Kidney glomerular epithelial cell (primary cell): ENCODE results near the gene SHH.
"Not testable (repeated sequence)": the region's sequence is repeated elsewhere in the genome, so short reads cannot be mapped to it uniquely, and the experiment has no call there.

ENCODE experiments used
- DNase-seq: peaks from one replicate; lab custom pipeline; 2025; lab: John Stamatoyannopoulos, UW

Gene SHH

GRCh38 chr7:155842496-155843265 is 30.4 kb upstream of the SHH start:
- DNase-seq: no peak

- no peak for DNase-seq
These were observed 28.6 kb upstream of the SHH start for GRCh38 chr7:155840909-155841308.

- no peak for DNase-seq
These were observed 28.1 kb upstream of the SHH start for GRCh38 chr7:155840262-155840885.

GRCh38 chr7:155839461-155839860 is 27.2 kb upstream of the SHH start:
- no peak for DNase-seq

GRCh38 chr7:155838312-155838711 is 26.0 kb upstream of the SHH start:
- DNase-seq: not testable (repeated sequence)

GRCh38 chr7:155837126-155837479 is 24.8 kb upstream of the SHH start:
- DNase-seq: no peak

GRCh38 chr7:155836216-155837125 is 24.2 kb upstream of the SHH start:
- DNase-seq: no peak

- no peak for DNase-seq
These were observed 23.4 kb upstream of the SHH start for GRCh38 chr7:155835446-155836215.

GRCh38 chr7:155834486-155835048 is 22.3 kb upstream of the SHH start:
- DNase-seq: no peak

GRCh38 chr7:155833651-155834050 is 21.4 kb upstream of the SHH start:
- no peak for DNase-seq

GRCh38 chr7:155832581-155832981 is 20.3 kb upstream of the SHH start:
- DNase-seq: no peak

GRCh38 chr7:155831807-155832524 is 19.7 kb upstream of the SHH start:
- no peak for DNase-seq

- DNase-seq: no peak
These were observed 18.9 kb upstream of the SHH start for GRCh38 chr7:155830961-155831806.

- no peak for DNase-seq
These were observed 17.7 kb upstream of the SHH start for GRCh38 chr7:155829796-155830470.

- DNase-seq: no peak
These were observed 13.1 kb upstream of the SHH start for GRCh38 chr7:155825336-155825735.

GRCh38 chr7:155824227-155824886 is 12.1 kb upstream of the SHH start:
- no peak for DNase-seq

- no peak for DNase-seq
These were observed 9.6 kb upstream of the SHH start for GRCh38 chr7:155821851-155822250.

- DNase-seq: no peak
These were observed 8.5 kb upstream of the SHH start for GRCh38 chr7:155820788-155821187.

GRCh38 chr7:155820246-155820645 is 8.0 kb upstream of the SHH start:
- no peak for DNase-seq
